OCI-M2 (cell line): ENCODE data around the gene EDN2.

Experiments
- DNase-seq: peaks from one replicate; lab custom pipeline; 2025; ENCODE audit not compliant: unreplicated experiment; lab: John Stamatoyannopoulos, UW

Gene EDN2

DNA sequence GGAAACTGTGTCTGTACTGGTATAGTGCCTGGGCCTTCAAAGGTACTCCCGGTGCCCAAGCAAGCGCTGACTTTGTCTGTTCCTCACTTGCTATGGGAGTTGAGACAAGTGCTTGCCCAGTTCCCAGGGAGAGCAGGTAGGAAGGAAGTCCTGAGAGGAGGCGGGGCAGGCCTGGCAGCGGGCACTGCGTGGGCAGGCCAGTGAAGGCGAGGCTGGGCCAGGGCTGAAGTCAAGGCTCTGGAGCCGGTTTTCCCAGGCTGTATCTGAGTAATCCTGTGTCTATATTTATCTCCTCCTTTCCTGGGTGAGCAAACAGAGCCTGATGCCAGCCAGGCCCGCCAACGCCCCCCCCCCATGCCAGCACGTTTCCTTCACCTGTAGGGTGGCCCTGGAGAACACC is 15.9 kb upstream of the EDN2 start:
- DNase-seq = no peak

DNA sequence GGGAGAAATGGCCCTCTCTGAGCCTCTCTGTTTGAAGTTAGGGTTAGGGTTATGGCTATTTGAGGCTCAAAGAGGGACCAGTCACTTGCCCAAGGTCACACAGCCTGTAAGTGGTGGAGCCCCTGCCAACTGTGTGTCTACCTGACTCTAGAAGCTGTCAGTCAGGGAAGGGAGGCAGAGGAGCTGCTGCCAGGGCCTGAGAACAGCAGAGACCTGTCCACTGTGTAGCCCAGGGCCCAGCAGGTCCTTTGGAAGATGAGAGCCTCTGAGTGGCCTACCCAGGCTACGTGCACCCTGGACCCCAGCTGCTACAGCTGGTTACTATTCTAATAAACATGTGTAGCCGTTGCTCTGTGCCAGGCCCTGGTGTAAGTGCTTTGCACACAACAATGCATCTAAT is 15.1 kb upstream of the EDN2 start:
- DNase-seq = no peak

DNA sequence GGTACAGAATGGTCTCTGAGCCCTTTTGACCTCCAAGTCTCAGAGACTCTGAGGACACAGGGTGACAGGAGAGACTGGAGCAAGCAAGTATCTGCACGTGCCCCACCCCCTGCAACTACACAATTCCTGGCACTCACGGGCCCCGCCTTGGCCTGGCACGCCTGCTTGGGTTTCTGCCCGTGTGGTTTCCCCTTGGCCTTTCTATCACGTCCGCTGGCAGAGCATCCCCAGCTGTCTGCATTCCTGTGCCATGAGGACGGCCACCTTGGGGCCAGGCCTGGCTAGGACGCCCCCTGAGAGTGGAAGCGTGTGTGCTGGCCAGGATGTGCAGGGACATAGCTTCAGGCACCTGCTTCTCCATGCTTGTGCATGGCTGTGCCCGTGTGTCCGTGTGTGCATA is 14.3 kb upstream of the EDN2 start:
- no peak for DNase-seq

DNA sequence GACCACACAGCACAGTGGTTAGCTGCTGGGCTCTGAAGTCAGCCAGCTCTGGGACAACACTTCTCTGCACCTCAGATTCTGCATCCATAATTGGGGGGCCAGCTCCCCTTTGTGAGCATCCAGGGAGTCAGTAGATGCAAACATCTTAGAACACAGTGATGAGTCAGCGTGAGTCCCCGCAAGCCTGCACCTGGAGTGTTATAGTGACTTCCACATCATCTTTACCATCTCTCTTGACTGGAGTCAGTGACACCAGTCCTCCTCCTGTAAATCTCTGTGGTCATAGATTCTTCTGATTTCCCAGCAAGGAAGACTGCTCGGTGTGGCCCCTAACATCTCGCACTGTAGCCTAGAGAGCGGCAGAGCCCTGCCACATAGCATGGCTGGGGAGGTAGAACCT is 13.9 kb upstream of the EDN2 start:
- no peak for DNase-seq

DNA sequence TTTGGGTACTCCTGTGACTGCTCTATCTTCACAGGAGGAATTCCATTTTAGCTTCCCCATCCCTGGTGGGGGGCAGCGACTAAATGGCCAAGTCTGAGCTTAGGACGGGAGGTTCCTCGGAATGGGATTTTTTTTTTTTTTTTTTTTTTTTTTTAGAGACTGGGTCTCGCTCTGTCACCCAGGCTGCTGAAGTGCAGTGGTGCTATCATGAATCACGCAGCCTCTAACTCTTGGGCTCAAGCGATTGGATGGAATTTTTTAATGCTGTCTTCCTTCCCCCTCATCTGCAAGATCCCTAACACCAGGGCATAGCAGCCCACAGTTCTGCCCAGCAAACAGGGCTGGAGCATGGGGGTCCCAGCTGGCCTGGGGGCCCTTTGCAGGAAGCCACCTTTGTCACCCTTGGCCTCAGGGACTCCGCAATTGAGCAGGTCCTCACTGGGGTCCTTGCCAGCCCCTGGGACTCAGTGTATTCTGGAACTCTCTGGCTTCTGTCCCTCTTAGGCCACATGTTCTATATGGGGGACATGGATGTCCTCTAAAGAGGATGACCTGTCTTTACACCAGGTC is 13.1 kb upstream of the EDN2 start:
- DNase-seq = no peak

DNA sequence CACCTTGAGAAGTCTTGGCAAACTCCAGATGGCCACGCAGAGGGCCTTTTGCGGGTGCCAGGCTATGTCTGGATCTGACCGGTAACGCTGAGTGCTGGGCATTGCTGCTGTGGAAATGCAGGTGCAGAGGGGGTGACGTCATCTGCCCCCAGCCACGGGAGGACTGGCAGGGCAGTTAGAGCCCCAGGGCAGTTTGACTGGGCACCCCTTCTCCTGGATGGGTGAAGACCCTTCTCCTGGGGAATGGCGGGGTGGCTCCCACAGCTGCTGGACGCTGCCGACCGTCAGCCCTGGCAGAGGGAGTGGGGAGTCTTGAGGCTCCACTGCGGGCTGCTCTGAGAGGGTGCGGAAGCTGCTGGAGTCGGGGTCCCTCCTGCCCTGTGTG is 12.6 kb upstream of the EDN2 start:
- DNase-seq = no peak

DNA sequence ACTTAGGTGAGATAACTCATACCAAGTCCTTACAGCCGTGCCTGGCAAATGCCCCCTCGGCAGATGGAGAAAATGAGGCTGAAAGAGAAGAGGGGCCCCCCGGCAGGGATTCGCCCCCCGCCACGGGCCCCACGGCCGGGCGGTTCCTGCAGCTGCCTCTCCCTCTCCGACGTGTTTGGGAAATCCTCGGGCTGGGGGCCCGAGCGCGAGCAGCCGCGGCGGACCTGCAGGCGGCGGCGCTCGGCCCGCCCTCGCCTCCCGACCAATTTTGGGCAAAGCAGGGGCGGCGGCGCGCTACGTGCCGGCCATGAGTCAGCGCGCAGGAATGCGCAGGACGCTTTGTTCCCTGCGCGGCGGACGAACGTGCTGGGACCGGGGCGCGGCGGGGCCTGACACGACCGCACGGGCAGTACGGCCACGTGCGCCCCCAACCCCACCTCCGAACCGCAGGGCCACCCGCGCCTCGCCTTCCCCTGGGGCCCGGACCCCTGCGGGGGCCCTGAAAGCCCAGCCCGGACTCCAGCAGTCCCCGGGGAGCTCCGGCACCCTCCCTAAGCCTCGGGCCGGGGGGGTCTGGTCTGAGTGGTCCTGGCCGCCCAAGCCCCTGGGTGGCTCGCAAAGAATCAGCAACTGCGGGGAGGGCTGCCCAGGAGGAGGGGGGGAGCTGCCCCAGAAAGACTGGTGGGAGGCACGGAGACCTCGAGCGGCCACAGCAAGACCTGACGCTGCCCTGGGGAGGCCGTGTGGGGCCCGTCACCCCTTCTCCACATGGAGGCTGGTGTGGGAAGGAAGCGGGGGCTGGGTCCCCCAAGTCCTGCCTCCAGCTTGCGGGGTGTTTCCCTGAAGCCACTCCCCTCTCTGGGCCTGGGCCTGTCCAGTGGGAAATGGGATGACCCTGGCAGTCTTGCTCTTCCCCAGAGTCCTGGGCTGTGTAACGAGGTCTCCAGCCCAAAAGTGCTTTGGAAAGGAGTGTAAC is 11.9 kb upstream of the EDN2 start:
- no peak for DNase-seq

DNA sequence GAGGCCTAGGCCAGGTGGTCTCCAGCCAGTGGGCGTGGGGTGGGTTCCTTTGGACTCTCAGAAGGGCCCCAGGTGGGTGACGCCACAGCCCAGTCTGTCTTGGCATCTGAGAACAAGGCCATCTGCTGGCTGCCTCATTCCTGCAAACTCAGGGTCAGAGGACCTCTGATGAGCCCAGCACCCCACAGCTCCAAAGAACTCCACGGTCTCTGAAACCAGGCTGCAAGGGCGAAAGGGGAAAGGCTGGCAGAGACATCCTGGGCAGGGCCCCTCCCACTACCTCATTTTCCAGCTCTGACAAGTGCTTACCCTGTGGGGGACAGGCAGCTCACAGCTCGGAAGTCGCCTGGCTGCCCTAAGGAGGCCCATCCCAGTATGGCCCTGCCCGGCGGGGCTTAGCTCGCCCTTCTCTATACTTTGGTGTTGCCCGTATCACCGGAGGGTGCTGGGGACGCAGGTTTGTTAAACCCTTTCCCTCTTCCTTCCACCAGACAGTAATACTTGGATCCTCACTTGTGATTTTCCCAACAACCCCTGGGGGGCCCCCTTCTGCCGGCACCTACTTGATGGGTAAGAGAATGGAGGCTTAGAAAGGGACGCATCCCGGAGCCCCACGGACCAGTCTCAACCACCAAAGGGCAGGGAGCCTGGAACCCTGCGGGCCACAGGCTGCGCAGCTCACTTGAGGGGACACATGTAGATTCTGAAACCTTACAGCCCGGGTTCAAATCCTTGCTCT is 10.9 kb upstream of the EDN2 start:
- DNase-seq = no peak

DNA sequence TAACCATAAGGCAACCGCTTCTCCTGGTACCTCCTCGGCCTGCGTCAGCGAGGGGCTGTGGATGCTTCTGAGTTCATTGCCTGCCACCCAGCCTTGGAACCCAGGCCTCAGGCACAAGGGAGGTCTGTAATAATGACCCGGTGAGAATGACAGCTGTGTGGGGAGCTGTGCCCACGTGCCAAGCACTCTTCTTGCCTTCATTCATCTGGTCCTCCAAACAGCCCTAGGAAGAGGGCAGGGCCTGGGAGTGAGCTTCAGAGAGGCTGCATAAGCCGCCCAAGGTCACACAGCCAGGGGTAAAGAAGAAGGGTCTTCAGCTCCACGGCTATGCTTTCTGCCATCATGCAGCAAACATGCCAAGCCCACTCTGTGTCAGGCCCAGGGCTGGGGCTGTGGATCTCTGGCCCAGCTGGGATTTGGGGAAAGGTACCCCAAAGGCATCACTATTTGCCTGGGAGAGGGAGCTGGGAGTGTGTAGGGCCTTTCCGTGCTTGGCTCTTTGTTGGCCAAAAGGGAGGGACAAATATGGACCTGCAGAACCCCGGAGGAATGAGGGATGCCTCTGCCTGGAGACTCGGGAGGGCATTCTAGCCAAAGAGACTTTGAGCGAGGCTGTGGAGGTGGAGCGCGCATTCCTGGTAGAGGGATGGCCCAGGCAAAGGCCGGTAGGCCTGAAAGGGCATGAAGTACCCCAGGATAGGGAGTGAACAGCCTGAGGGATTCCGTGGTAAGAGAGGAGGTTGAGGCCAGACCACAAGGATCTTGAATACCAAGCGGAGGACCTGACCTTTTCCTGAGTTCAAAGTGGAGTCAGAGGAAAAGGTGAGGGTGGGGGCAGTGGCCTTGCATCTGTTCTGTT is 10.1 kb upstream of the EDN2 start:
- no peak for DNase-seq

DNA sequence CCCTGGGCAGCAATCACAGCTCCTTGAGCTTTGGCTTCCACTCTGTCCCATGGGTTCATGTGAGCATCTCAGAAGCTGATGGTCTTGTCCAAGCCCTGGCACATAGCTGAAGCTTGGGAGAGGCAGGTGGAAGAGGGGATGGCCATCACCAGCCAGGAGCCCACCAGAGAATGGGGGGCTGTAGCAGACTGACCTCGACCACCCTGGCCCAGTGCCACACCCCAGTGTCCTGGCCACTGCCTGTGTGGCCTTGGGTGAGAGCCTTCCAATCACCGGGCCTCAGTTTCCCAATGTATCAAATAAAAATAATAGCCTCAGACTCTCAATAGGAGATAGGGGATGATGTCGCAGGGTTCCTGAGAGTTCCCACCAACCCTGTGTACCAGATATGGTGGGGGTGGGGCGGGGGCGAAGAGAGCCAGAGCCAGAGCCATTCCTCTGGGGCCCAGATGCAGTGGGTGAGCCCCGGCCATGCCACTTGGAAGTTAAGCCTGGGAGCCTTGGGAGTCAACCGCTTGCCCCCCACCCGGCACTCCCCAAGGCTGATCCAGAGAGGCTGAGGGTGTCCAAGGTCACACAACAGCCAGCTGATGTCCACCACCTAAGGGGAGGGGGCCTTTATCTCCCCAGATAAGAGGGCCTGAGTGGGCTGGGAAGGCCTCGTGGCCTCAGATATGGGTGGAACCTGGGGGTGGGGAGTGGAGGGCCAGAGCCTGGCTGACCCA is 9.3 kb upstream of the EDN2 start:
- no peak for DNase-seq

DNA sequence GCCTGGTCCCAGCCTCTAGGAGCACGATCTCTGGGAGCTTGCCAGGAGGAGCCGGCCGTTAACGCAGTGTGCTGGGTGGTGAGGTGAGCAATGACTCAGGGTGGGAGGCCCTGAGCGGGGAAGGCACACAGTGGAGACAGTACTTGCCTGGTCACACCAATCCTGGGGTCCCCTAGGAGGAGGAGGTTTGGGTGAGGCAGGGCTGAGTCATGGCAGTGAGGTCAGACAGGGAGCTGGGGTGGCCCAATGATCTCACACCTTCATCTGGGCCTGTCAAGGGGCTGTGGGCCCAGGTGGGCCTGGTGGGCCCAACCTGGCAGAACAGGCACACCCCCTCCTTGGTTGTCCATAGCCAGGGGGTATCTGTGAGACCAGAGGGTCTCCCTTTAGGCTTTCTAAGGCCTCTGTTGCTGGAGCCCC is 8.6 kb upstream of the EDN2 start:
- DNase-seq = no peak

DNA sequence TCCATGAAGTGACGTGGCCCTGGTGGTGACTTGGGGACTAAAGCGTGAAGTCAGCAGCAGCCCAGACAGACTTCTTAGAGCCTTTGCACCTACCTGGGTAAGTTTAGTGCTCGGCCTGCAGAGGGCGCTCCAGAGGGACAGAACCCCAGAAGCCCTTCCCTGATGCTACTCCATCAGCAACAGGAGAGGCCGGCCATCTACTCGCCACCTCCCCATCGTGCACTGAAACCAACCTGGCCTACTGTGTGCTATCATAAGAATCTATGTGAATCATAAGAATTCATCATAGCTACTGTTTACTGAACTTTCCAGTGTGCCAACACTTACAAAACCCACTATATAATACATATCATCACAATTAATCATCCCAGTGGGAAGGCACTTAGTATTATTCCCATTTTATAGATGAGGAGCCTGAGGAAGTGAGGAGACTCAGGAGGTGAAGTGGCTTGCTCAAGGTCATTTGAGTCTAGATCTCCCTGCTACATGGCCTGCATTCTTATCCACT is 7.9 kb upstream of the EDN2 start:
- DNase-seq = no peak

DNA sequence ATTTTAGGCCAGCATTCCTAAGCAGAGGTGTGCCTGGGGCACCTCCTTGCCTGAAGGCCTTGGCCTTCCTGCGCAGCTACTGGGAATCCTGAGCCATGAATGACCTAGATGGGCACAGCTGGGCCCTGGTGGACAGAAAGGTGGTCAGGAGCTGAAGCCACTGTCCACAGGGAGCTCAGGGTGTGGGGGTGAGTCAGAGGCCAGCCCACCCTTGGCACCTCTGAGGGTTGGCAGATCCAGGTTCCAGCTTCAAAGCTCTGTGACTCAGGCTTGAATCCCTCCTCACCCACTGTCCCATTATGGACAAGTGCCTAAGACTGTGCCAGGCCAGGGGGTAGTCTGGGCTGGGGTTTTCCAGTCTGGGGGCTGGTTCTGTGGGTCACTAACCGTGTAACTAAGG is 6.4 kb upstream of the EDN2 start:
- no peak for DNase-seq

DNA sequence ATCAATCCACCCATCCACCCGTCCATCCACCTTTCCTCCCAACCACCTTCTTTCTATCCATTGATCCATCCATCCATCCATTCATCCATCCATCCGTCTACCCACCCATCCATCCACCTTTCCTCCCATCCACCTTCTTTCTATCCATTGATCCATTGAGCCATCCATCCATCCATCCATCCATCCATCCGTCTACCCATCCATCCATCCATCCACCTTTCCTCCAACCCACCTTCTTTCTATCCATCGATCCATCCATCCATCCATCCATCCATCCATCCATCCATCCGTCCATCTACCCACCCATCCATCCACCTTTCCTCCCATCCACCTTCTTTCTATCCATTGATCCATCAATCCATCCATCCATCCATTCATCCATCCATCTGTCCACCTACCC is 5.1 kb upstream of the EDN2 start:
- DNase-seq = no peak

DNA sequence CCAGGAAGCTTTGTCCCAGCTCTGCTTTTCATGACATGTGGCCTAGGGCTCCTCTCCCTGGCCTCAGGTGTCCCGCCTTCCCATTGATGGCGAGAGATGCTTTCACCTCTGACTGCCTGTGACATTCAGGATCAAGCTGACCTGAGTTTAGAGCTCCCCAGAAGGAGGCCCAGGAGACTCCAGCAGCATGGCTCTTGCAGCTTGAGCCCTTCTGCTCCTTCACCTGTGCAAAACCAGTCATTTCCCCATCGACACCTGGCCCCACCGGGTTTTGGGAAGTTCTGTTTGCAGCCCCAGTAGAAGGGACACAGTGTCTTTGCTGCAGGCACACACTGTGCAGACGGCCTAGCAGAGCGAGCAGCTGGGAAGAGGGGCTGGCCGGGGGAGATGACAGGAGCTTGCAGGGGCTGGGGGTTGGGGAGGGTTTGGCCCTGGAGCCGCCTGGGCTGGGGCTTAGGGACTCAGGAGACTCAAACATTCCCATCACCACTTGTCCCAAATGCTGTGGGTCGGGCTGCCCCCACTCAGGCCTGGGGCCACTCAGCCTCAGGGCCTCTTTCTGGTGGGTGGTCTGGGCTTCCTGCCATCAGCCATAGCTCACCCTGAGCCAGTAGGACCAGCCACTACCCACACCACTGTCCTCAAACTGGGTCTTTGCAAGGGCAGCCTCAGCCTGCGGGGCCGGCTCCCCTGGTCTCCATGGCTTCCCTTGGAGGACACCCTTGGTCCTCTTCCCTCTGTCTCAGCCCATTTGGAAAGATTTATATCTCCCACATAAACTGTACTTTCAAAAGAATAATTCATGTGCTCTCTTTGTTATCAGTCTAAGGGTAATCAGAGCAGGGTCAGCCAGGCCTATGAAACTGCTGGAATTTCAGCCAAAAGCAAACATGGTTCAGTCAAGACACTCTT is 3.8 kb upstream of the EDN2 start:
- no peak for DNase-seq

DNA sequence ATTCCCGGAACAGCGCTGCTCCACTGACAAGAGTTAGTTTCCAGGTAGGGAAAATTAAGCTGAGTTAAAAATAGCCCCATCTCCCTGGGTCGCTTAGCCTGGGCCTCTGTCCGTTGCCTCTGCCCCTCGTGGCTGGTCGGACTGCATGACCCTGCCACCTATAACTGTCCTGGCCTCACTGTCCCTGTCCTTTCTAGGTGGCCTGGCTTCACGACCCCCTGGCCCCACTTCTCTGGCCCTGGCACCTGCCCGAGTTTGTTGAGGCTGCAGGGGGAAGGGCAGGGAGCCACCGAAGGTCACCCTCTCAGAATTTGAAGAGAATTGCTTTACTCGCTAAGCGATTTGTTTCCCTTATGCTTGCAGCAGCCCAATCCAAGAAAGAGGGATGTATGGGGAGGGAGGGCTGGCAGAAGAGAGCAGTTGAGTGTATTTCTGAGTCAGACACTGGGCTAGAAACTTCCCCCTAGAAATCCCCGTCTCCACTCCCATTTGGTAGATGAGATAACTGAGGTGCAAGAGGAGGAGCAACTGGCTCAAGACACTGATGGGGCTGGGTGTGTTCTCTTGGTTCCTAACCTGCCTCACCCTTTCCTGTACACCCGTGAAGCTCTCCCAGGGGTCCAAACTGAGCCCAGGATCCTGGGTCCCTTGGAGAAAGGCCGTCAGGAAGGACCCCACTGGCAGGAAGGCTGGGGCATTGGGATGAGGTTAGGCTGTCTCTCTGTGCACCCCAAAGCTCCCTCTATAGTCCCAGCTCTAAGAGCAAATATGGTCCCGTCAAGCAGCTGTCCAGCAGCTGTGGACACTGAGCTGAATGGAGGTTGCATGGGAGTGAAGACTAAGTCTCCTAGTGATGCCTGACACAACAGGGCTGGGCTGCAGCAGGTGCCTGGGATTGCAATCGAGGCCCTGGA is 2.9 kb upstream of the EDN2 start:
- no peak for DNase-seq

DNA sequence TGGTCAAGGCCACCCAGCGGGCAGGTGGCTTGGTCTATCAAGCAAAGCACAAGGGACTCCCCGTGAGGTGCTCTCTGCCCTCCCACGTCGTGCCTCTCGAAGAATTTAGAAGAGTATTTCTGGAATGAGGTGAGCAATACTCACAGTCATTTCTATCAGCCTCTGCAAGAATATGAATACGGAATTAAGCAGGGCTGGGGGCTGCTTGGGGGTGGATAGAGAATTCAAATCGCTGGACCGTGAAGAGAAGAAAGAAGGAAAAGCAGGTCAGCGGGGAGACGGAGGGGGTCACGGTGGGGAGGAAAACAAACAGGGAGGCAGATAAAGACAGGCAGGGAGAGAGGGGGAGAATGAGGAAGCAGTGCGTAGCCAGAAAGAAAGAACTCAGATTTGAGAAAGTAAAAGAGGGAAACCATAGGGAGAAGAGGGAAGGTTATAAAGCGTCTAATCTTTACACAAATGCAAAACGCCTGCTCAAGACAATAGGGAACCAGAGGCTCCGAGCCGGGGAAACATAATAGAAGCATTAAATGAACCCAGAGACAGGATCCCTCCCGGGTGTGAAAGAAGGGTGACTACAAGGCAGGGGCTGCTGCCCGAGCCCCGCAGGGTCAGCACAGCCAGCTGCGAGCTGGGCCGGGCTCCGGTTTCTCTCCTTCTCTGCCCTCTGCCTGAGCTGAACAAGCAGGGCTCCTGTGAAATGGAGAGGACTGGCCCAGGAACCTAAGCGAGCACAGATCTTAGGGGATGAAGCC is 2.1 kb upstream of the EDN2 start:
- no peak for DNase-seq

DNA sequence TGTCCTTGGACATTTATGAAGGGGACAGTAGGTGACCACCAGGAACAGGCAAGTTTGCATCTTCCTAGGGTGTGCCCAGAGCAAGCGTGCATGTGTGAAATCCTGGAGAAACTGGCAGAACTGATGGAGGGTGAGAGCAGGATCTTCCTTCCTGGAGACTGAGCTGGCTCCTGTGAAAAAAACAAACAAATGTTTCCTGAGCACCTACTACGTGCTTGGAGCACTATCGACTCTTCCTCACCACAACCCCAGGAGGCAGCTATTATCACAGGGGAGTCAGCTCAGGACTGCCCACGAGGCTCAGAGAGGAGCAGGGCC is 1.5 kb upstream of the EDN2 start:
- no peak for DNase-seq
